Colonic mucosa (tissue), 4 donors: ENCODE data around the gene GDF9. TPM values are rescaled to one million over a fixed set of nuclear protein-coding genes. Genes with fewer than 3 reads are reported as not detected.
"Not testable (repeated sequence)": the region's sequence is repeated elsewhere in the genome, so short reads cannot be mapped to it uniquely, and the experiment has no call there.

Experiments used
- DNase-seq: peaks from one replicate; pipeline ENCODE4 v3.0.0-alpha.2; 2020
- H3K27ac ChIP-seq: fragments of 200-600 bp; one replicate; pipeline ENCODE4 v1.8.0; 2021
- H3K27me3 ChIP-seq: fragments of 200-600 bp; one replicate; pipeline ENCODE4 v1.8.0; 2021
- H3K36me3 ChIP-seq: fragments of 200-600 bp; one replicate; pipeline ENCODE4 v1.8.0; 2021
- H3K4me1 ChIP-seq: fragments of 200-600 bp; one replicate; pipeline ENCODE4 v1.8.0; 2021; ENCODE audit warnings: mild to moderate bottlenecking
- H3K4me3 ChIP-seq: fragments of 200-600 bp; one replicate; pipeline ENCODE4 v1.8.0; 2021
- H3K9ac ChIP-seq, 2 donors: one replicate each; pipeline ENCODE4 v1.7.0; 2013; ENCODE audit warnings: control low read depth in 2 of 2, low read depth in 2 of 2, low read length in 2 of 2
- H3K9me3 ChIP-seq: fragments of 200-600 bp; one replicate; pipeline ENCODE4 v1.8.0; 2021
- intact Hi-C: fragments of 100-400 bp; cut with DNase I; formaldehyde crosslinking; loops from one replicate; pipeline ENCODE4 v1.14.1; 2022
- total RNA-seq, 2 donors: library from RNA; stranded (reverse); fragmentation: NEBNext Ultra II Directional in 1 of 2; extraction: Animal tissue kit (Norgen Biotek cat#: 25700) in 1 of 2; gene quantifications; one replicate each; pipeline ENCODE4 v1.2.1, GENCODE V29; 2021
- TF ChIP-seq, protein P1 (sequence below): fragments of 200-600 bp; IDR thresholded peaks from one replicate; pipeline ENCODE4 v1.8.0; 2022; ENCODE audit warnings: antibody characterized with exemption, mild to moderate bottlenecking
- donor health status: healthy.
- donor health status: DM: no; HTN: no; CAD: no.
- donor health status: DM: no; HTN: no; CAD: no.

GDF9 gene
- total RNA-seq, 2 donors from 2014 or later = 0.64 to 0.69 TPM

GRCh38 chr5:132867046-132867451, 780 bp upstream of the GDF9 start:
- TF ChIP-seq, protein P1, sequence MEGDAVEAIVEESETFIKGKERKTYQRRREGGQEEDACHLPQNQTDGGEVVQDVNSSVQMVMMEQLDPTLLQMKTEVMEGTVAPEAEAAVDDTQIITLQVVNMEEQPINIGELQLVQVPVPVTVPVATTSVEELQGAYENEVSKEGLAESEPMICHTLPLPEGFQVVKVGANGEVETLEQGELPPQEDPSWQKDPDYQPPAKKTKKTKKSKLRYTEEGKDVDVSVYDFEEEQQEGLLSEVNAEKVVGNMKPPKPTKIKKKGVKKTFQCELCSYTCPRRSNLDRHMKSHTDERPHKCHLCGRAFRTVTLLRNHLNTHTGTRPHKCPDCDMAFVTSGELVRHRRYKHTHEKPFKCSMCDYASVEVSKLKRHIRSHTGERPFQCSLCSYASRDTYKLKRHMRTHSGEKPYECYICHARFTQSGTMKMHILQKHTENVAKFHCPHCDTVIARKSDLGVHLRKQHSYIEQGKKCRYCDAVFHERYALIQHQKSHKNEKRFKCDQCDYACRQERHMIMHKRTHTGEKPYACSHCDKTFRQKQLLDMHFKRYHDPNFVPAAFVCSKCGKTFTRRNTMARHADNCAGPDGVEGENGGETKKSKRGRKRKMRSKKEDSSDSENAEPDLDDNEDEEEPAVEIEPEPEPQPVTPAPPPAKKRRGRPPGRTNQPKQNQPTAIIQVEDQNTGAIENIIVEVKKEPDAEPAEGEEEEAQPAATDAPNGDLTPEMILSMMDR = no peak
- H3K36me3 ChIP-seq = no peaks in the 10 kb centered on the region
- peak overlapping the region; percentile 83 for H3K27ac ChIP-seq
- H3K4me3 ChIP-seq = peak overlapping the region; percentile 72
- H3K27me3 ChIP-seq = no peaks in the 10 kb centered on the region
- peak overlapping the region; percentile 70 to 94 for H3K9ac ChIP-seq
- no peak for DNase-seq
- peaks cover 7% of the 10 kb centered on the region for H3K4me1 ChIP-seq
- intact Hi-C loops = loop anchor here (5.0 kb wide), 1 partner anchor 35 kb away; the partner anchor contains the start of gene SHROOM1
- no peaks in the 10 kb centered on the region for H3K9me3 ChIP-seq

- intact Hi-C loops = loop anchor here (5.0 kb wide), 1 partner anchor 34 kb away; the partner anchor contains the start of gene SHROOM1
- TF ChIP-seq, protein P1 = no peak
- no peak for DNase-seq
These were observed 464 bp downstream of the GDF9 start for GRCh38 chr5:132865668-132866341.

DNA sequence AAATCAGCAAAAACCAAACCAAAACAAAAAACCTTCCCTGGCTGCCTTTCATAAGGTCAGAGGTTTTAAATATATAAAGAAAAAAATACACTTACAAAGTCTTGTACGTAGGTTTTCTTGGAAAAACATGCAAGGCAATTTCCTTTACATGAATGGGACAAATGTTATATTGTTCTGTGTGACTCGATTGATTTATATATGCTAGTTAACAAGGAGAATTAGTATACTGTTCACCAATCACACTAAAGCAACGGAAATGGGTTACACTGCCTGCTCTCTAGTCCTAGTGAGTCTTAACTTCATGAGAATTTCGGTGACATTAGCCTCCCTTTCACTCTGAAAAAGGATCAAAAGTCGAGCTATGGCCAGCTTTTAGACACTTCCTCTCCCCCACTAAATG, 5.5 kb downstream of the GDF9 start:
- no peaks in the 10 kb centered on the region for H3K9me3 ChIP-seq
- intact Hi-C loops = no loop called here
- no peaks in the 10 kb centered on the region for H3K27me3 ChIP-seq
- no peak for DNase-seq
- no peak overlapping the region for H3K4me3 ChIP-seq
- TF ChIP-seq, protein P1 = no peak
- H3K27ac ChIP-seq = no peak overlapping the region
- no peaks in the 10 kb centered on the region for H3K4me1 ChIP-seq
- H3K9ac ChIP-seq = no peak overlapping the region
- H3K36me3 ChIP-seq = no peaks in the 10 kb centered on the region

More at GRCh38 chr5:132865668-132866341, 464 bp downstream of the GDF9 start:
- H3K9me3 ChIP-seq = no peaks in the 10 kb centered on the region
- peaks cover 7% of the 10 kb centered on the region for H3K4me1 ChIP-seq
- H3K27ac ChIP-seq = peak overlapping the region; percentile 83
- peak overlapping the region; percentile 67 to 70 for H3K9ac ChIP-seq
- H3K4me3 ChIP-seq = peak overlapping the region; percentile 72
- H3K27me3 ChIP-seq = no peaks in the 10 kb centered on the region
- H3K36me3 ChIP-seq = no peaks in the 10 kb centered on the region

DNA sequence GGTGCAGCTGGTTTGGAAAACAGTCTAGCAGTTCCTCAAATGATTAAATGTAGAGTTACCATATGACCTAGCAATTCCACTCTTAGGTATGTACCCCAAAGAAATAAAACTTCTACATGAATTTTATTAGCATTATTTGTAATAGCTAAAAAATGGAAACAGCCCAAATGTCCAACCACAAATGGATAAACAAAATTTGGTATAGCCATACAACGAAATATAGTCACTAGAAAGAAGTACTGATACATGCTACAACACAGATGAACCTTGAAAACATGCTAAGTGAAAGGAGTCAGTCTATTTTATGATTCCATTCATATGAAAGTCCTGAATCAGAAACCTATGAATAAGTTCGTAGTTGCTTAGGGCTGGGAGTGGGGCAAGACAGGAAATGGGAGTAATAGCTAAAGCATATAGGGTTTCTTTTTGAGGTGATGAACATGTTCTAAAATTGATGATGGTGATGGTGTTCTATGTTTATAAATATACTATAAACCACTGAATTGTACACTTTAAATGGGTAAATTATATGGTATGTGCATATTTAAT, 6.3 kb downstream of the GDF9 start:
- Histone ChIP-seq H3K27me3 (no peaks in the 10 kb centered on the region), H3K4me1 (no peaks in the 10 kb centered on the region), H3K27ac (no peak overlapping the region), H3K9me3 (no peaks in the 10 kb centered on the region), H3K9ac (no peak overlapping the region), H3K4me3 (no peak overlapping the region), H3K36me3 (no peaks in the 10 kb centered on the region)
- TF ChIP-seq, protein P1 = no peak
- DNase-seq = no peak
- intact Hi-C loops = no loop called here

- Histone ChIP-seq H3K9me3 (no peaks in the 10 kb centered on the region), H3K27me3 (no peaks in the 10 kb centered on the region), H3K4me1 (no peaks in the 10 kb centered on the region), H3K9ac (no peak overlapping the region), H3K4me3 (no peak overlapping the region), H3K27ac (no peak overlapping the region), H3K36me3 (no peaks in the 10 kb centered on the region)
- no peak for DNase-seq
- intact Hi-C loops = no loop called here
- TF ChIP-seq, protein P1 = no peak
These were observed 10.3 kb downstream of the GDF9 start for GRCh38 chr5:132856011-132856410.

- DNase-seq, H3K4me1 ChIP-seq, H3K9ac ChIP-seq, H3K27me3 ChIP-seq, H3K9me3 ChIP-seq, H3K27ac ChIP-seq, H3K4me3 ChIP-seq, H3K36me3 ChIP-seq, intact Hi-C loops: not testable (repeated sequence)
These were observed 11.3 kb downstream of the GDF9 start for GRCh38 chr5:132854992-132855391.
